HG03108 (cell line): Measurements from ENCODE around the gene PCOLCE2.
"Not testable (repeated sequence)": the region's sequence is repeated elsewhere in the genome, so short reads cannot be mapped to it uniquely, and the experiment has no call there.

Experiments
- ATAC-seq: cut with Tn5 transposase; IDR thresholded peaks from one replicate; pipeline ENCODE4 v1.9.1; 2021; ENCODE audit warnings: moderate library complexity; ENCODE audit not compliant: unreplicated experiment

Gene PCOLCE2

DNA sequence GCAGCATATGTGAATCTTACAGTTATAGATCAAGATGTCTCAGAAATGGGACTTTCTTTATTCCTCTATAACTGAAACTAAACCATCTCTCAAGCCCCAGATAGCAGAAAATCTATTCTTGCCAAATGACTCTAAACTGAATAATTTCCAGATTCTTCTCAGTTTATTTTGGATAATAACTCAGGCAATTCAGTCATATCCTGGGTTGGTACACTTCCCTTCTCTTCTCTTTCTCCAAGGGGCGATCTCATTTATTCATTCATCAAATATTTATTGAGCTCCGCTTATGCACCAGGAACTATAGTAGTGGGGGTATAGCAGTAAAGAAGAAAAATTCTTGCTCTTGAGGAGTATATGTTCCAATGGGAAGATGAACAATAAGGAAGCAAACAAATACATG, 13.5 kb upstream of the PCOLCE2 start:
- ATAC-seq: no peak

DNA sequence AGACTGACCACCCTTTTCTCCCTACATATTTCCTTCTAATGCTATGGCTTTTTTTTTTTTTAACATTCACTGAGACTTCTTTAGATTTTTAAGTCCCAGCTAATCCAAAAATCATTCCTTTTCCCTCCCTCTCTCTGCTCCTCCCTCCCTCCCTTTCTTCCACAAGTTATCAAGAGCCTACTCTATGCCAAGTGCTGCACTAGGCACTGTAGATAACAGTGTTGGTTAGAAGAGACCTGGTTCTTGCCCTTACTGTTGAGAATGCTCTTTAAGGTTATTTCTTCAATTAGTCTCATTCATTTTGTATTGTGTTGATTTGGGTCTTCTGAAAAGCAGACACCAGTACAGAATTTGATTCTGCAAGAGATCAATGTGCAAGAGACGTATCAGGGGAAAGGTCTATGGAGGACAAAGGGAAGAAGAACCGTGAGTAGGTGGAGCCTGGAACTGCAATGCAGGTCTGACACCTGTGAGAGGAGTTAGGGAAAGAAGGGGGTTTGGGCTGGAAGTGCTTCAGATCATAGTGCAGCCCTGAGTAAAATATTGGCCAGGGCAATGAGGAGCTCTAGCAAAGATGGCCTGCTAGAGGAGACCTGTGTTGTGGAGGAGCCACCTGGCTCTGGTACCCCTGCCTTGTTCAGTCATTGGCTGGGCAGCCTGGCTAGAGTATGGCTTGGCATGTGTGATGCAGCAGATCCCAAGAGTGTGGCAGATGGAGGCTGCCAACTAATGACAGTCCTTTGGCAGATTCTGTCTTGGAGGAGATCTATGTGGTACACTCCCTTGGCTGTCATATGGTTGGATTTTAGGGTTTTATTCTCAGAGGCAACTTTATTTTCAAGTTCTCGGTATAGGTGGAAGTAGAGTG, 9.7 kb upstream of the PCOLCE2 start:
- no peak for ATAC-seq

- ATAC-seq: no peak
These were observed 8.9 kb upstream of the PCOLCE2 start for GRCh38 chr3:142897807-142898206.

DNA sequence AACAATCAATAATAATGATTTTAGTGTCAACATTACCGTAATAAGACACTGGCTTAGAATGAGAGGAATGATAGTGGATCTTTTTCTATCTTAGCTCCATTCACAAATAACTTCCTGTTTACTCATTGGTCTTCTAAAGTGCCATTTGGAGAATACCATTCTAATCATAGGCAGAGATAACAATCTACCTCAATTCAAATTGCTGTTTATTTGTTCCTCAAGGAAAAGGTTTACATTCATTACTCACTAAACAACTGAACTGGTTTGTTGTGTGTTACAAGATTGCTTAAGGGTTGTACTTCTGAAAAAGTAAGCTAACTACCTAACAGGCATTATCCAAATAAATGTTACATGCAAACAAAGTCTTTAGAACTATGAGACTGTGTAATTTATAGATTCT, 8.1 kb upstream of the PCOLCE2 start:
- no peak for ATAC-seq

GRCh38 chr3:142896201-142896755, 7.4 kb upstream of the PCOLCE2 start:
- ATAC-seq: no peak

- ATAC-seq: no peak
These were observed 5.6 kb upstream of the PCOLCE2 start for GRCh38 chr3:142894493-142894892.

DNA sequence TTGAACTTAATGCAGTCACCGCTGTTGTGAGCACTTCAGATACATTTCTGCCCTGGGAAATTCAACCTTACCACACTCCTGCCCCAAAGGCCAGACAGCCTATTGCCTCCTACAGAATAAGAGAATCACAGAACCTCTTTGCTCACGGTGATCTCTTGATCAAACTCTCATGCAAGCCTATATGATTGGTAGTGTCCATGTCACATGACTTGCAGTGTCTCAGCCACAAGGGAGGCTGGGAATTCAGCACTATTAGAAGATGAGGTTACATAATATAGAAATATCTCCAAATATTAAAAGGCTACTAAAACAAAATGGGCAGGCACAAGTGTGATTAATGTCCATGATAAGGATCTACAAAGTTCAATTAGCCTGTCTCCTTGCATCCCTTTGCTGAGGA, 3.8 kb upstream of the PCOLCE2 start:
- no peak for ATAC-seq

DNA sequence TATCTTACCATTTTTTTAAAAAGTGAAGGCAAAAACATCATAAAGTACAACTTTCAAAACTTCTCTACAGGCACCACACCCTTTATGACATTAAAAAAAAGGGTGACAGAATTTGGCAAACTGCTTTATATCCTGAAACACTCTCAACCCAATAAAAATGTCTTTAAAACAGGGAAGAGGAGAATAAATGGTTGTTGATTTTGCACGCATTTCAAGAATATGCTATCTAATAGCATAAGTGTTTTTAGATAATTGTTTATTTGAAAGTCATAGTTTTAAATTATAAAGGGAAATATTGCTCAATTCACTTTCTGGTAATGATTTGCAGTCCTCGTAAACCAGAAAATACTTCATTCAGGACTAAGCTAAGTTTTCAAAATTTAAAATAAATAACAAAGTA, 1.7 kb upstream of the PCOLCE2 start:
- no peak for ATAC-seq

DNA sequence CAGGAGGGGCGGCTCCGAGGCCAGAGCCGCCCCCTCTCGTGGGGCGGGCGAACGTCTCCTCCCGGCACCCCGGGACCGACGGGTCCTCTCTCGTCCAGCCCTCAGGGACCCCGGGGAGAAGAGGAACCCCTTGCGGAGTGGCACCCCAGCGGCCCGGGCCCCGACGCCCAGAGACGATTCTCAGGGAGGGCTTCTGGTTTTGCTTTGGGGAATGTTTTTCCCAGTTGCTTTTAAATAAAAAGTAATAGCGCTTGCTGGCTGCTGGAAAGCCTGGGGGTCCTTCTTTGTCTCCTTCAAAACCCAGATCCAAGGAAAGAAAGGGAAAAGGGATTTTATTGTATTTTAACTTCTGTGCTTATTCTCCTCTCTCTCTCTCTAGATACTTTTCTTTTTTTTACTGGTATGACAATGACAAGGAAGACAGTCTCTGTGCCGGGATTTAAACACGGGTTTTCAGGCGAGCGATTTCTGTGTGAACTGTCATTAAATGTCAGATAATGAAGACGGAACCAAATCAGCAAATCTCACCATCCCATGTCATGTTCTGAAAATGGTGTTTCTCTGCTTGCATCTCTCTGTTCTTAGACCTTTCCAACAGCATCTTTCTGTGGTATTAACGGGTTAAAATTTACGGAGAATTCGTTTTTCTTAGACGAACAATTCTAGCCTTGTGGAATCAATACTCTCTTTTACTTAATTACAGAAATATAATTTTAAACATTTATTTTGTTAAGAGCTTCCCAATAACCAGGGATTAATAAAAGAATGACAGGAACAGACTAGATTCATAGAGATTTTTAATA, 530 bp upstream of the PCOLCE2 start:
- ATAC-seq: no peak

- ATAC-seq: no peak
These were observed 793 bp downstream of the PCOLCE2 start for GRCh38 chr3:142888099-142888480.

DNA sequence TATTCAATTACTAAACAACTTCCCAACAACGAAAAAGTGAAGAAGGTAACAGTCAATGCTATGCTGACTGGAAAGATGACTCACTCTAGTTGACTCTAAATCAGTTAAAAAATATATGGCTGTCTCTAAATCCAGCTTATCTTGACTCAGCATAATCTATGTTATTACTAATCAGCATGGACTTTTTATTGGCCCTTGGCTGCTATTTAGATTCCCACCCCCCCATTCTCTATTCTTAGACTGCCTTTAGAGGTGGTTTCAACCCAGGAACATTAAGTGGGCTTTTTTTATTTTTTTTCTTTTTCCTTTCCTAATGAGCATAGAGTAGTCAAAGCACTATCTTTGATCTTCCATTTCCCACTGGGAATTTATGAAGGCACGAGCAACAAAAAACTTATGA, 1.9 kb downstream of the PCOLCE2 start:
- no peak for ATAC-seq

GRCh38 chr3:142886021-142886420, 2.9 kb downstream of the PCOLCE2 start:
- no peak for ATAC-seq

- ATAC-seq: no peak
These were observed 4.4 kb downstream of the PCOLCE2 start for GRCh38 chr3:142884531-142884930.

DNA sequence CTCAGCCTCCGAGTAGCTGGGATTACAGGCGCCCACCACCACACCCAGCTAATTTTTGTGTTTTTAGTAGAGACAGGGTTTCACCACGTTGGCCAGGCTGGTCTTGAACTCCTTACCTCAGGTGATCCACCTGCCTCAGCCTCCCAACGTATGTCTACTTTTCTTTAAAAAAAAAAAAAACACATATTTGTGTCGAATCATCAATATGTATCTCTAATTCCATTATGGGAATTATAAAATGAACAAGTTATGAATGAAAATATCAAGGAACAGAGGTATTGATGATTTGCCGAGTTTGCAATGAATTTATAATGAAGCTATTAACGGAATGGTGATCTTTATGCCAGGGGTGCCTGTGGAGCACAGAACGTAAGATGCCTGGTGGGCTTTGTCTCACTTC, 5.3 kb downstream of the PCOLCE2 start:
- not testable (repeated sequence) for ATAC-seq

DNA sequence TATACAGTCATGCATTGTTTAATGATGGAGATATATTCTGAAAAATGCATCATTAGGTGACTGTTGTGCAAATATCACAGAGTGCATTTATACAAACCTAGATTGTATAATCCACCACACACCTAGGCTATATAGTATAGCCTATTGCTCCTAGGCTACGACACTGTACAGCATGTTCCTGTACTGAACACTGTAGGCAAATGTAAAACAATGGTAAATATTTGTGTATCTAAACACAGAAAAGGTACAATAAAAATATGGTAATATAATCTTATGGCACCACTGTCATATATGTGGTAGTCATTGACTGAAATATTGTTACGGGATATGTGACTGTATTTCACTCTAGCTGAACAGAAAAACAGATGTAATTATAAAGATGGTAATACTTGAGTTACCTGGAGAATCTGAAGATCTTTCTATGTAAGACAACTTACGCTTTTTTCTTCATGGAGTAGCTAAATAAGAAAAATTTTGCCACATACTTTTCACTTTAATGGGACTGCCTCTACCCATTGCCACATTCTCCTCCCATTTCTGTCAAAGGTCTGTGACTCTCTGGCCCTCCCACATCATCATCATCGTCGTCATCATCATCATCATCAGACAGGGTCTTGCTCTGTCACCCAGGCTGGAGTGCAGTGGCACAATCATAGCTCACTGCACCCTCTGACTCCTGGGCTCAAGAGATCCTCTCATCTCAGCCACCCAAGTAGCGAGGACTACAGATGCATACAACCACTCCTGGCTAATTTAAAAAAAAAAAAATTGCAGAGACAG, 7.2 kb downstream of the PCOLCE2 start:
- no peak for ATAC-seq

- ATAC-seq: no peak
These were observed 10.1 kb downstream of the PCOLCE2 start for GRCh38 chr3:142878649-142879300.

GRCh38 chr3:142876417-142876816, 12.5 kb downstream of the PCOLCE2 start:
- ATAC-seq: no peak

DNA sequence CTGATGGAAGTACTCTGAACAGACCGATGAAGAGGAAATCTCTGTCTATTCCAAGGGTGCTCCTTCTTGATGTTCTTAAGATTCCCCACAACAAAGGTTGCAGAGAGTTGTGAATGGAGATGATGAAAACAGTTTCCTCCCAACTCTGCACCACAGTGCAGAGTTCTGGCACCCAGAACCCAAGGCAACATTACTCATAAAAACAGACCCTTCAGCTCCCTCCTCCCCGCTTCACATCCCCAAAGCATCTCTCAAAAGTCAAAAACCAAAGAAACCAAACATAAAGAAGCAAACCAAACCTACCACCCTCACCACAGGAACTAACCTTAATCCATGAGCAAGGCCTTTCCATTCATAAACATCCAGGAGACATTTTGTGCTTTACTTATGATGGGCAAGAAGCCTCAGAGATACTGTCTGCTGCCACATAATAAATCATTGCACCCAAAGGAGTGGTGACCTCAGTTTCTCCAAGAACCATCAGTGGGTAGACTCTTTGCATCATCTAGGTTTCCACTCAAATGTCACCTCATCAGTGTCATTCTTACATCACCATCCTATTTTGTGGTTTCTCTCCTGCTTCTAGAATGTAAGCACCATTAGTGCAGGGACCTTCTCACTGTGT, 13.2 kb downstream of the PCOLCE2 start:
- ATAC-seq: no peak

DNA sequence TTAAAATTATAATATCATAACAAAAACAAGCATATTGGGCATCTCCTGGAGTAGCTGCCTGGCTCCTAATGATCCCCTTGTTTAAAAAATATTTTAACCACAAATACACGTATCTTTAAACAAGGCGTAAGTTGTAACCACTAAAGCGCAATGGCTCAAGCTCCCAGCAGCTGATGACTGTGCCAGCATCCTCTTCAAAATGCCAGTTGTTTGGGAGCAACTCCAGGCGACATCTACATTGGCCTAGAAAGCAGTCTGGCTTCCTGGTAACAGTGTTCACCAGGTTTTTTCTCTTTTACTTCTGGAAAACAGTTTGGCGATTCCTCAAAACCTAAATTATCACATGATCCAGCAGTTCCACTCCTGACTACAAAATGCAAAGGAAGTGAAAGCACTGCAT, 13.8 kb downstream of the PCOLCE2 start:
- no peak for ATAC-seq

GRCh38 chr3:142868382-142868781, 20.5 kb downstream of the PCOLCE2 start:
- not testable (repeated sequence) for ATAC-seq
